Measurements from ENCODE around the gene ATXN3L.
"Not testable (repeated sequence)": the region's sequence is repeated elsewhere in the genome, so short reads cannot be mapped to it uniquely, and the experiment has no call there.

ATXN3L gene

GRCh38 chrX:13304052-13304451 is 15.8 kb downstream of the ATXN3L start:
- TF ChIP-seq, protein P1, sequence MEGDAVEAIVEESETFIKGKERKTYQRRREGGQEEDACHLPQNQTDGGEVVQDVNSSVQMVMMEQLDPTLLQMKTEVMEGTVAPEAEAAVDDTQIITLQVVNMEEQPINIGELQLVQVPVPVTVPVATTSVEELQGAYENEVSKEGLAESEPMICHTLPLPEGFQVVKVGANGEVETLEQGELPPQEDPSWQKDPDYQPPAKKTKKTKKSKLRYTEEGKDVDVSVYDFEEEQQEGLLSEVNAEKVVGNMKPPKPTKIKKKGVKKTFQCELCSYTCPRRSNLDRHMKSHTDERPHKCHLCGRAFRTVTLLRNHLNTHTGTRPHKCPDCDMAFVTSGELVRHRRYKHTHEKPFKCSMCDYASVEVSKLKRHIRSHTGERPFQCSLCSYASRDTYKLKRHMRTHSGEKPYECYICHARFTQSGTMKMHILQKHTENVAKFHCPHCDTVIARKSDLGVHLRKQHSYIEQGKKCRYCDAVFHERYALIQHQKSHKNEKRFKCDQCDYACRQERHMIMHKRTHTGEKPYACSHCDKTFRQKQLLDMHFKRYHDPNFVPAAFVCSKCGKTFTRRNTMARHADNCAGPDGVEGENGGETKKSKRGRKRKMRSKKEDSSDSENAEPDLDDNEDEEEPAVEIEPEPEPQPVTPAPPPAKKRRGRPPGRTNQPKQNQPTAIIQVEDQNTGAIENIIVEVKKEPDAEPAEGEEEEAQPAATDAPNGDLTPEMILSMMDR (IDR thresholded peaks at IDR 0.05; ENCODE audit: low read depth, low read length): no peak
- Histone ChIP-seq H3K36me3 (no peaks in the 10 kb centered on the region), H3K4me1 (no peaks in the 10 kb centered on the region), H3K9me3 (no peaks in the 10 kb centered on the region), H3K27me3 (no peaks in the 10 kb centered on the region), H3K4me3 (ENCODE audit: low read depth, low read length) (no peak overlapping the region)
- no peak for DNase-seq

GRCh38 chrX:13303248-13303647 is 16.6 kb downstream of the ATXN3L start:
- not testable (repeated sequence) for H3K9me3 ChIP-seq; H3K4me3 ChIP-seq (ENCODE audit: low read depth, low read length); H3K36me3 ChIP-seq; DNase-seq; H3K4me1 ChIP-seq; H3K27me3 ChIP-seq

- Histone ChIP-seq H3K4me3 (ENCODE audit: low read depth, low read length) (no peak overlapping the region), H3K27me3 (no peaks in the 10 kb centered on the region), H3K36me3 (no peaks in the 10 kb centered on the region), H3K9me3 (no peaks in the 10 kb centered on the region), H3K4me1 (no peaks in the 10 kb centered on the region)
- DNase-seq: no peak
- TF ChIP-seq, protein P1 (IDR thresholded peaks at IDR 0.05; ENCODE audit: low read depth, low read length): no peak
Measured at GRCh38 chrX:13298836-13299235, 21.0 kb downstream of the ATXN3L start.

GRCh38 chrX:13295841-13296240 is 24.0 kb downstream of the ATXN3L start:
- no peak for DNase-seq
- Histone ChIP-seq H3K4me1 (no peaks in the 10 kb centered on the region), H3K4me3 (ENCODE audit: low read depth, low read length) (no peak overlapping the region), H3K27me3 (no peaks in the 10 kb centered on the region), H3K36me3 (no peaks in the 10 kb centered on the region), H3K9me3 (no peaks in the 10 kb centered on the region)
- TF ChIP-seq, protein P1 (IDR thresholded peaks at IDR 0.05; ENCODE audit: low read depth, low read length): no peak

GRCh38 chrX:13293700-13294099 is 26.2 kb downstream of the ATXN3L start:
- H3K36me3 ChIP-seq: no peaks in the 10 kb centered on the region
- no peak overlapping the region for H3K4me3 ChIP-seq (ENCODE audit: low read depth, low read length)
- no peaks in the 10 kb centered on the region for H3K9me3 ChIP-seq
- no peak for DNase-seq
- H3K27me3 ChIP-seq: no peaks in the 10 kb centered on the region
- H3K4me1 ChIP-seq: no peaks in the 10 kb centered on the region
- TF ChIP-seq, protein P1 (IDR thresholded peaks at IDR 0.05; ENCODE audit: low read depth, low read length): no peak

DNA sequence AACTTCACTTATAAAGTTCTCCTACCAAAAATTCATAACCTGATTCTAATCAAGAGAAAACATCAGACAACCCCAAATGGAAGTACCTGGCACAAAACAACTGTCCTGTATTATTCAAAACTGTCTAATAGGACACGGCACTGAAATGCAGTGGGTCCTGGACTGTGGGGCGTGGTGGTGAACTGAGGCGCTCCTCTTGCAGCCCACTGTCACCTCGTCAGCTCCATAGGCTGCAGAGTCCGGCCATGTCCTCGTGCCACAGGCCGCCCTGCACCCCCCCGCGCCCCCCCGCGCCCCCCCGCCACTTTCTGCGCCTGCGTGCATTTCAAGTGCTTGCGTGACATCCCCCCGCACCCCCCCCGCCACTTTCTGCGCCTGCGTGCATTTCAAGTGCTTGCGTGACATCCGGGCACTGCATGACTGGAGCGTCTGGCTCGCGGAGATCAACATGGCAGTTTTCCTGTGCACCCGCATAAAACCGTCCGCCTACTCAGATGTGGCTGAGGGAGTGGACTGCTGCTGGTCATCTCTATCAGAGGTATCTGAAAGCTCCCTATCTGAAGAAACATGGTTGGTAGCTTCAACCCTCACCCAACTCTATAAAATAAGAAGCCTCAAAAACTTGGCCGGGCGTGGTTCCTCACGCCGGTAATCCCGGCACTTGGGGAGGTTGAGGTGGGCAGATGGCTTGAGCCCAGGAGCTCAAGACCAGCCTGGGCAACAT is 28.8 kb downstream of the ATXN3L start:
- Histone ChIP-seq H3K36me3 (no peaks in the 10 kb centered on the region), H3K27me3 (no peaks in the 10 kb centered on the region), H3K4me3 (ENCODE audit: low read depth, low read length) (no peak overlapping the region), H3K9me3 (no peaks in the 10 kb centered on the region), H3K4me1 (no peaks in the 10 kb centered on the region)
- TF ChIP-seq, protein P1 (IDR thresholded peaks at IDR 0.05; ENCODE audit: low read depth, low read length): no peak
- DNase-seq: no peak
